NCI-H2171 treated with DMSO at 0.1 percent for 48 hours (cell line): ENCODE measurements around the gene AGPS.
"Not testable (repeated sequence)": the region's sequence is repeated elsewhere in the genome, so short reads cannot be mapped to it uniquely, and the experiment has no call there.

ENCODE experiments used
- DNase-seq: peaks from one replicate; lab custom pipeline; 2025; lab: John Stamatoyannopoulos, UW

The AGPS gene

DNA sequence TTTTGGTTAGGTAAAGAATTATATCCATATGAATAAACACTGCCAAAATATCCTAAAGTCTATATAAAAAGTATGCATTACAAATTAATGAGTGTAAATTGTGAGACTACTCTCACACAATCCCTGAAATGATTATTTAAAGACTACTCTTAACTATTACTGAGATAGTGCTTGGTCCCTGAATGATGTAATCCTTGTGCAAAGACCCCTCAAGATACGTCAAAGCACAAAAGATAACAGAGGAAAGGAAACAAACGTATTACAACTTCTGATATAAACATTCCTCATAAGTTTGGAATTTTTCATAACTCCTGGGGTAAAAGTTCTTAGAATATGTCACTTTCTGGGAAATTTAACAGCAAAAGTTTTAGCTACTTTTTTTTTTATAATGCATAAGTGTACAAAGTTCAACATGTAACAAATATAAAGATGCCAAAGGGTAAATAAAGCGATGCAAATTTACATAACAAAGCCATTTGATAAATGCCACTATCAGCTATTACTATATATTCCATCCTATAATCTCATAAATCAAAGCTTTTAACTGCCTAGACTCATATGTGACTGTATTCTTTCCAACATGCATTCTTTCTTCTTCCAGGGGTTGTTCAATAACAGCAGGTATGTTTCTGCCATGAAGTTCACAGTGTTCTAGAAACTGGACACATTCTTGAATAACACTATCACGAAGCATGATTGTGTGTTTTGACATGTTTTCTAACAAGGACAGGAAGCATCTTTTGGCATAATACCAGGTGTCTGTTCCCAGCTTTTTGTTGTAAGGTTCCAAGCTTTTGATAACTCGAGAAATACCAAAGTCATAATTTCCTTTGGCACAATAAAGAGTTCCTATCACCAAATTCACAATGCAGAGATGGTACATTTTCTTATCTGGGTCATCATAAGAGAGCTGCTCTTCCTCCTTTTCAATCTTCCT is 158.0 kb downstream of the AGPS start:
- no peak for DNase-seq

DNA sequence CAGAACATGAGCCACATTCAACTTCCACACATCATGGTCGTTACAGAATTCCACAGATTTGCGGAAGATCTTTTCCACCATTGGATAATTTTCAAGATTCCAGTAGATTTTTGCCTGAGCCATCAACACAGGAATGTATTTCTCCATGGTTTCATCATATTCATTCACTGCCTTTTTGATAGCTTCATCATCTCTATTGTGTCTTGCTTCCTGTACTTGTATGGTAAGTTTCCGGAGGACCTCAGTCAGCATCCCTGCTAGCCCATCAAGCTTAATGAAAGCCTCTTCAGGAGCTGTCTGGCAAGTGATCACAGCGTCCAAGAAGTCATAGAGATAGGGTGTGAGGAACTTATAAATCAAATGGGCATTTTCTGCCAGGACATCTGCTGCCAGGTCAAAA is 158.8 kb downstream of the AGPS start:
- not testable (repeated sequence) for DNase-seq

GRCh38 chr2:177551989-177552421 is 159.4 kb downstream of the AGPS start:
- DNase-seq, result no peak

- DNase-seq, result peak; percentile 94
These were observed 160.0 kb downstream of the AGPS start for GRCh38 chr2:177552422-177553175.

DNA sequence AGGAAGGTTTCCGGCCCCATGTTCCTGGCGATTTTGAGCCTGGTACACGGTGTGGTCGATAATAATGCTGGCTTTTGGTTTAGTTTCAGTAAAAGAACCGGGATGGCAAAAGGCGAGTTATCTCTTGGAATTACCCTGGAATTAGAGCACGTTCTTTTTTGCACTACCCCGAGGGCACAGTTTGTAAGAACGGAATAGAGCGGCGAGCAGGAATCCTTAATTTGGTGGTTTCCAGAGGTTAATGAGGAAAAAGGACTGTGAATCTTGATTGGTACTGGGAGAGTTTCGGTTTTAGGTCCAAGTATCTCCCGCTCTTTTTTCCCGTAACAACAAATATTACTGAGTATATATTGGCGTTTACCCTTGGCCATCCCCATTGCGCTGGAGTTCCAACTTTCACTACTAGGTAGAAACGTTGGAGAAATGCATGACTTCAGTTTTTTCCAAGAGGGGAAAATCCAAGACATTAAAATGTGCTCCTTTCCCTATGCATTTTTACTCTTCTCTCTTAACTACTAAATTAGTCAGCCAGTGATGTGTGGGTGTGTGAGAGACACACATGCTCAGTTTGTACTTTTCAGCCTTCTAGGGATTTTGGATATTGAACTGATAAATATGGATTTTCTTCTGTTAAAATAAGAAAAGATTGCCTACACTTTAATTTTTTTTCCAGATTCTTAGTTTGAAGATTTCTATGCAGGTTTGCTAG is 160.8 kb downstream of the AGPS start:
- peak; percentile 76 for DNase-seq

- DNase-seq, result no peak
These were observed 161.8 kb downstream of the AGPS start for GRCh38 chr2:177554365-177554764.

DNA sequence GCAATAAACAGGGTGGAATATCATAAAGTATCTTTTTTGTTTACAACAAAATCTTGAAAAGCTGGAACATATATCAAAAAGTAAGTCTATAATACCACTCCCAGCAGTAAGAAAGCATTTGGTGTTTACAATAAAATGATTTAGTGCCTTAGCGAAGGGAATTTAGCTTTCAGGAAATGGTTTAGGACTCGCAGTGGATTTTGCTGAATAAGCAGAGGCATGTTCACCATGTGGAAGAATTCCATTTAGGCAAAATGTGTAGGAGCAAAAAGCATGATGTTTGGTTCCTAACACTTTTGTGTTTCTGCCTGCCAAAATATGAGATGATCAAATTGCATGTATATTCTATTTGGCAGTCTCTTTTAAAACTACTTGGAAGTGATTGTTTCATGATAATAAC is 163.6 kb downstream of the AGPS start:
- DNase-seq, result no peak

GRCh38 chr2:177557794-177558193 is 165.2 kb downstream of the AGPS start:
- DNase-seq, result no peak

DNA sequence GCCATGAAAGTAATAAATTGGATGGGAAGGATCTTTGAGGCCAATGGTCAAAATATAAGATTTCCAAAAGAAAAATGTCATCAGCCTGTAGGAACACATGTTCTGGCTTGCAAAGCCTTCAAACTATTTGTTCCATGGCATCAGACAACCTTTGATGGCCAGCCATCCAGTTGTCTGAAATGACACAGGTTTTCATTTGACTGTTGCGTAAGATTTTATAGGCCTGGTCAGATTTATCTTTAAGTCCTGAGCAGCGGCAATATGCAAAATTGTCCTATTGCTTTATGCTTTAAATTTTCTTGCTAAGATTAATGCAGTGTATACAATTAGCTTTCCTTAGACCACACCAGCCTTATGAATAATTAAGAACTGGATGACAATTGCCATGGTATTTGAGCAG is 167.1 kb downstream of the AGPS start:
- DNase-seq, result no peak

DNA sequence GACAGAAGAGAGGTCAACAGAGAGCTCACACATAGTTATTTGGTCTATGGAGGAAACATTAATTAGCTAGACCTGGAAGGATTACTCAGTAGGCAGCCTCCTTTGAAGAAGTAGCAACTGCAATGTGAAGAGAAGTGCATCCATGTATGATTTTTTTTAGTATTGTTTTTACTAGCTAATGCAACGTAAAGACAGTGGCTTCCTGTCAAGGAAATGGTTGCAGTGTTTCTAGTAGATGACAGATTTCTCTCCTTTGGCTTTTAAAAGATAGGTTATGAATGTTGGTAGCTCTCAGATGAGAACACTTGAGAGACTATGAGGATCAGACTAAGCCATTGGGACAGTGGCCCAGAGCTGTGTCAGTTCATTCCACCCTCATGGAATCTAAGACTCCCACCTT is 175.8 kb downstream of the AGPS start:
- no peak for DNase-seq

DNA sequence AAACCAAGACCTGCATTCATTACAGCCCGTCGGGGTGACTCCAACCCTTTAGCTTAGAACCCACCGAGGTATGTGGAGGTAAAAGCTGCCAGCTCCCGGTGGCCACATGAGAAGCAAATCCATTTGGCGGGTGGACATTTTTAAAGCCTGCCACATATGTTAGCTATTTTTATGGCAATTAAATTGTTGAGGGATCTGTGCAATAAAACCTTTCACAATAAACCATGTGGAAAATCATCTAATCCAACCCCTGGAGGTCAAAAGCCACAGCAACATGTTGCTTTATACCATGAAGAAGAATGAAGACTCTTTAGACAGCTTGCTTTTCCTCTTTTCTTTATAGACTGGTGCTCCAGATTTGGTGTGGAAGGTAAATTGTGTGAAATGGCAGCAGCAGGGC is 176.3 kb downstream of the AGPS start:
- no peak for DNase-seq

DNA sequence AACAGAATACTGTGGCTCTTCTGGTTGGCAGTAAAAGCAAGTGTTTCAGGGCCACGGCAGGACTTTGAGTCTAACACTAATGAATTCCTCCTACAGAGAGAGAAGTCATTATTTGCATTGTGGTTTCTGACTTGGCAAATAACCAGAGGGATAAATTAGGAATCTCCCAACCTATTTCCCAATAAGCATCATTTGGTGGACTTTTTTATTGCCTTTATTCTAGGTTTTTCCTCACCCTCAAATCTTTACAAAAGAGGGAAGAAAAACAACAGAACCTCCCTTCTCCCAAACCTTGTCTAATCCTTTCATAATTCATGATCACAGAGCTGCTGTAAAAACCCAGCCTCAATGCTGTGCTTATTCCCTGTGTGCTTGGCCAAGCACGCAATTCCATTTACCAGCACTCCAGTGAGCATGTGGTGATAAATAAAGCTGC is 179.7 kb downstream of the AGPS start:
- DNase-seq, result peak; percentile 92

DNA sequence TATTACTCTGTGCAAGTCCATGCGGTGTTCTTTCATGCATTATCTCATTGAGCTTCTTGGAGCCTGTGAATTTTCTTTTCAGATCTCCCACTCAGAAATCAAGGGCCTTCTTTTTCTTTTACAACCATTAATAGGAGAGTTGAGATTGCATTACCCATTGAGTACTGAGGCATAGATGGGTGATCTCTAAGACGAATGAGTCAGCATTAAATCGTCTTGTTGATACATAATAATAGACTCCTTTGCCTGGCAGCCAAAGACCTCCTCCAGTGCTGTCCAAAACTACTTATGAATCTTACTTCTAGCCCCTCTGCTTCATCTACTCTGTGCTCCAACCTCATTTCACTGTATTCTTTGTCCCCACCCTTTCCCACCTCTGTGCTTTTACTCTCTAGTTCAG is 180.5 kb downstream of the AGPS start:
- peak; percentile 75 for DNase-seq

- DNase-seq, result peak; percentile 11
These were observed 181.8 kb downstream of the AGPS start for GRCh38 chr2:177574356-177574755.

- DNase-seq, result no peak
These were observed 182.8 kb downstream of the AGPS start for GRCh38 chr2:177575358-177575757.

DNA sequence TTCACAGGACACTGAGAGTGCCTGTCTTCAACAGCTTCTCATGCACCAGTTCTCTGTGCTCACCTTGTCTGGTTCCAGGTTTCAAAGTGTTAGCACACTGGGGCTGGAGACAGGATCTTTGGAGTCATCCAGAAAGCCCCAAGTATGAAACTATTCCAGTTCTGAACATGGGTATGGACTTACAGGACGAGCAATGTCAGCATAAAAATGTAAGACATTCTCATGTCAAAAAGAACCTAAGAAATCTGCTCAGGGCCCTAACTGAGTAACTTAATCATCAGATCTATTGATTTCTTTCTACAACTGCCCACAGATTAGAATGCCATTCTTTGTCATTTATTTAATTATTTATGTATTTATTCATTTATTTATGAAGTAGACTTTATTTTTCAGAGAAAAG is 184.5 kb downstream of the AGPS start:
- DNase-seq, result no peak

DNA sequence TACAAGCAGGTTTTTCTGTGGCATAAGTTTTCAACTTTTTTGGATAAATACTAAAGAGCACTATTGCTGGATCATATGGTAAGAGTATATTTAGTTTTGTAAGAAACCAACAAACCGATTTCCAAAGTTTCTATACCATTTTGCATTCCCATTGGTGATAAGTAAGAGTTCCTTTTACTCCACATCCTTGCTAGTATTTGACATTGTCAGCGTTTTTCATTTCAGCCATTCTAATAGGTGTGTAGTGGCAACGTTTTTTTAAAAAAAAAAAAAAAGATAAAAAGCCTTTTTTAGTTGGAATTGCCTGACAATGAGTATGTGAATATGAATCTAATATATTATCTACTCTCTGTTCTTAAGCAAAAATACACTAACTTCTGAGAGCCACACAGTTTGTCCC is 185.9 kb downstream of the AGPS start:
- DNase-seq, result no peak

- DNase-seq, result no peak
These were observed 187.0 kb downstream of the AGPS start for GRCh38 chr2:177579486-177580036.

DNA sequence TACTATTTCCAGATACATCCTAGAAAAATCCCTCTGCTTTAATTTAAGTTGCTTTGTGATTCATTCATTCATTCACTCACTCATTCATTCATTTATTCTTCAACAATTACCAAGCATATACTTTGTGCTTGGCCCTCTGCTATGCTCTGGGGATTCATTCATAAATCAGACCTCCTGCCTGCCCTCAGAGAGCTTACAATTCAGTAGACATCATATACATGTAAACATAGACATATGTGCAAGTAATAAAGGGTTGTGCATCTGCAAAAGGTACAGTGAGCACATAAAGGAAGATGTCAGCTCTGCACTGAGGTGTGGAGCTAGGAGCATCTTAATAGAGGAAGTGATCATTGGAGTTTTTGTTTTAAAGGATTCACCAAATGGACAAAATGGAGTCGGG is 189.4 kb downstream of the AGPS start:
- DNase-seq, result no peak

GRCh38 chr2:177584030-177584692 is 191.6 kb downstream of the AGPS start:
- DNase-seq, result peak; percentile 24

DNA sequence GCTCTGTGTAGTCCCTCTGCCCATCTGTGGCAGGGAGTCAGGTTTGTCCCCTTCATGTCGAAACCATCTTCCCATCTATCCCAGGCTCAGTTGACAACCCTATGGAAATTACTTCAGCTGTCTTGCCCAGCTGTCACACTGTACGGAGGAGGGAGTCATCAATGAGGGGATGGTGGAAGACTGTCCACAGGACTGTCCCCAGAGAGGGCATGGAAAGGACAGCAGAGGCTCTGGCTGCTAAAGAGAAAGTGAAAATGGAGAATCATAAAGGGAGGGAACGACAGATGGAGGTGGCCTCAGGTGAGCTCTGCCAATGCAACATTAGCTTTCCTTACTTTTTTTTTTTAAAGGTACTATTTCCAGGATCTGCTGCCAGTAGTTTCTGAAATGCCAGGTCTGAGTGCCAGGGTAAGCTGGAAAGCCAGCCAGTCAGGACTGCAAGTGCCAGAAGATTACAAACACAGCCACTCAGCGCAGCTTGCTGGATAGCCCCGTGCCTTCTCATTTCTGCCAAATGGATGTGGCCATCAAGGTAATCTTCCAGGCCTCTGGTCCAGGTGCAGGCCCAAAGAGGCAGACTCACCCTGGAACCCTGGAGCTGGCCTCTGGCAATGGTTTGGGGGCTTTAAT is 192.8 kb downstream of the AGPS start:
- peak; percentile 95 for DNase-seq
